Measurements from ENCODE around the gene MVK.

The MVK gene

DNA sequence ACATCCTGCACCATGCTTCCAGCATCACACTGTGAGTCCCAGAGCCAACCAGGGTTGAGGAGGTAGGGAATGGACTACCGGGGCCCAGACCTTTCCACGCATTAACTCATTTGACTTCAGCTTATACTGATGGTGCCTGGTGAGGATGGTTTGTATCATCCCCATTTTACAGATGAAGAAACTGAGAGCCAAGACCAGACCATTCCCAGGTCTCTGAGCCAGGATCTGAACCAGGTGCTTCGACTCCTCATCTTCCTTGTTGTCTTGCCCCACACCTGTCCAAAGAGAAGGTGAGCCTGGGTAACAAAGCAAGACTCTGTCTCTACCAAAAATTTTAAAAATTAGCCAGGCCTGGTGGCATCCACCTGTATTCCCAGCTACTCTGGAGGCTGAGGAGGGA is 64.4 kb downstream of the MVK start:
- DNase-seq: no peak

DNA sequence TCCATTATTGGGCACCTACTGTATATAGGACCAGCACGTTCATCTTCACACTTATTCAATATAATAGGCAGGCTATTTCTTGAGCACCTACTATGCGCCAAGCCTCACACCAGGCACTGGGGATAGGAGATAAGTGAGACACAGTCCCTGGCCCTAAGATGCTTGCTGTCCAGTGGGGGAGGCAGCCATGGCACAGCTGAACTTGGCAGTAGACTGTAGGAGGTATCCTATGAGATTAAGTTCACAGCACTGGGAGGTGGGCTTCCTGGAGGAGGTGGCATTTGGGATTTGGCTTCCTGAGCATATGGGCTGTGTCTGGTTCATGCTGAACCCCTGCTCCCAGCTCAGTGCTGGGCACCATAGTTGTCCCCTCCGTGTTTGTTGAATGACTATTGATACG is 65.1 kb downstream of the MVK start:
- no peak for DNase-seq

DNA sequence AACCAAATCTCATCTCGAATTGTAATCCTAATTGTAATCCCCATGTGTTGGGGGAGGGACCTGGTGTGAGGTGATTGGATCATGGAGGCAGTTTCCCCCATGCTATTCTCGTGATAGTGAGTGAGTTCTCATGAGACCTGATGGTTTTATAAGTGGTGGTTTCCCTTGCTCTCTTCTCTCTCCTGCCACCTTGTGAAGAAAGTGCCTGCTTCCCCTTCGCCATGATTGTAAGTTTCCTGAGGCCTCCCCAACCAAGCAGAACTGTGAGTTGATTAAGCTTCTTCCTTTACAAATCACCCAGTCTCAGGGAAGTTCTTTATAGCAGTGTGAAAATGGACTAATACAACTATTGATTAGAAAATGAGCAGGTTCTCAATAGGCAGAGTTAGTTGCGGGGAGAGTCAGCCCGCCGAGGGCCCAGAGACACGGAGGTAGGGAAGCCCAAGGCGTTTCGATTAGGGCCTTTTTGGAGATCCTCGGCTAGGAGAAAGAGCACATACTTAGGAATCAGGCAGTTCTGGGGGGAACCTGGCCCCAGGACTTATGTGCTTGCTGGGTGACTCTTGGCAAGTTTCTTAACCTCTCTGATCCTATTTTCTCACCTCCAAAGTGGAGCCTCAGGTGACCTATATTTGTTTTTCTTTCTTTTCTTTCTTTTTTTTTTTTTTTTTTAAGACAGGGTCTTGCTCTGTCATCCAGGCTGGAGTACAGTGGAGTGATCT is 65.7 kb downstream of the MVK start:
- no peak for DNase-seq

DNA sequence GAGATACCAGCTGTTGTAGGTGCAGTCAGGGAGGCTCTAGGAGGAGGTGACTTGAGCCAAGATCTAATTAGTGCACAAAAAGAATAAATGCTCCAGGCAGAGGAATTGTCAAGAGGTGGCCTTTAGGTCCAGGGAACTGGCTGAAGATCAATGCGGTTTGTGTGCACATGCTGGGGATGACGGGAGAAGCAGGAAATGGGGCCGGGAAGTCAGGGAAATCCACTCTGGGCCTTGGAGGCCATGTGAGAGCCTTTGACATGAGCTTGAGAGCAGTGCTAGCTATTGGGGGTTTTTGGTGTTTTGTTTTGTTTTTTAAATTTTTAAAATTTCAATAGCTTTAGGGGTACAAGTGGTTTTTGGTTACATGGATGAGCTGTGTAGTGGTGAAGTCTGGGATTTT is 67.4 kb downstream of the MVK start:
- no peak for DNase-seq

DNA sequence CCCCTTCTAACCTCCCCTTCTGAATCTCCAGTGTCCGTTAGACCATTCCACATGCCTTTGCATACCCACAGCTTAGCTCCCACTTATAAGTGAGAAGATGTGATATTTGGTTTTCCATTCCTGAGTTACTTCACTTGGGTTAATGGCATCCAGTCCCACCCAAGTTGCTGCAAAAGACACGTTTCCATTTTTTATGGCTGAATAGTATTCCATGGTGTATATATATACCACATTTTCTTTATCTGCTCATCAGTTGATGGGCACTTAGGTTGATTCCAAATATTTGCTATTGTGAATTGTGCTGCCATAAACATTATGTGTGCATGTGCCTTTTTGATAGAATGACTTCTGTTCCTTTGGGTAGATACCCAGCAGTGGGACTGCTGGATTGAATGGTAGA is 67.8 kb downstream of the MVK start:
- DNase-seq: no peak

DNA sequence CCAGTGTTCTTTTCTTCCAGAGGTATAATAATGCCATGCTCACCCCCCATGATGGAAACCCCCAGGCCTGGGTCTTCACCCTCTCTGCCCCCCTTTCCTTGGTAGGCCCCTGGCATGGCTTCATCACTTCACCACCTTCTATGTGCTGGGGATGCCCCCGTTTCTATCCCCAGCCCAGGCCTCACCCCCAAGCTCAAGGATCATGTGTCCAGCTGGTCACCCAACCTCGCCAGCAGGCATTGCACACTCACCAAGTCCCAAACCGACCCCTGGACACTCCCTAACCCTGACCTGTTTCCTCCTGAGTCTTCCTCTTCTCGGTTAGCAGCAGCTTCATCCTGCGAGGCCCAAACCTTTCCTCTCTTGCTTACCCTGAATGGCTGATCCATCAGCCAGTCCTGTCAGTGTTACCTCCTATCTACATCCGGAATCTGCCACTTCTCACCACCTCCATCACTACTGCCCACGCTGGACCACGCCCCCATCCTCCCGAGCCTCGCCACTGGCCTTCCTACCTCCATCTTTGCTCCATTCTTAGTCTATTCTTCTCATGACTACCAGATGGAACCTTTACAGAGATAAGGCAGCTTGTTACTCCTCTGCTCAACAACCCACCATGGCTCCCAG is 69.0 kb downstream of the MVK start:
- no peak for DNase-seq

DNA sequence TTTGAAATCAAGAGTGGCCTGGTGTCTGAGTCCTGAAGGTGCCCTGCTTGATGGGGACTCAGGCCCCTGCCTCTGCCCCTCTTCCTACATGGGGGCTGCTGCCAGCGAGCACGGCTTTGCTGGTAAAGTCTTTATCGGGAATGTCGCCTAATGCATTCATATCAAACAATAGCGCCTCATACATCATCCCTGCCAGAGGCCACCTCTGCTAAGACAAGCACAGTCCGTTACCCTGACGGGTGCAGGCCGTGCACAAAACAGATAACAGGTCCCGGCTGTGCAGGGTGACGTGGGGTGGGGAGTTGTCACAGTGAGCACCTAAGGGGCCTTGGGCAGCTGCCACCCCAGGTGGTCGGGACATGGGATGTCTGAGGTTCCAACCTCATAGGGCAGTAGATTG is 71.6 kb downstream of the MVK start:
- no peak for DNase-seq

DNA sequence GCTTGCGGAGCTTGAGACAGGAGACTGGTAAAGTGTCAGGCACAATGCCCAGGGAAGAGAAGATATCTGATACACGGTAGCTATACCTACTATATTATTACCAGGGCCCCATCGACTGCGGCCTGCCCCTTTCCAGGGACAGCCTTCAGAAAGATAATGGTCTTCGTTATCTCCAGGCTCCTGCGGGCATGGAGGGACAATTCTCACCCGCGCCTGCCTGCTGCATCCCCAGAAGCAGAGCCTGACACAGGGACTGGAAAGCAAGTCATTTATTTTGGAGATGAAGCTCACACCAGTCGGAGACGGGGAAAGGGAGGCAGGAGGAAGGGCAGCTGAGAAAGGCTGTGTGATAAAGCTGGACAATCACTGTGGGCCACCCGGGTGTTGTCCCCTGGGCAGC is 72.1 kb downstream of the MVK start:
- no peak for DNase-seq

Measured in activated T-cell treated with anti-CD3 and anti-CD28 coated beads, Interleukin-2, amount 50 U/mL, for 1 hour (primary cell).